ENCODE measurements around the gene IFT22.
A peak's percentile ranks its signal among the peaks of the same experiment; 100 is the strongest.

IFT22 gene

GRCh38 chr7:101277155-101277554 lies 44.5 kb downstream of the IFT22 start:
- DNase-seq (ENCODE audit: low read depth), result no peak

- DNase-seq (ENCODE audit: low read depth), result no peak
Observed at GRCh38 chr7:101273206-101273605, 48.4 kb downstream of the IFT22 start.

- no peak for DNase-seq (ENCODE audit: low read depth)
Observed at GRCh38 chr7:101271021-101271420, 50.6 kb downstream of the IFT22 start.

GRCh38 chr7:101269664-101270063 lies 51.9 kb downstream of the IFT22 start:
- no peak for DNase-seq (ENCODE audit: low read depth)

GRCh38 chr7:101265622-101266516 lies 55.7 kb downstream of the IFT22 start:
- DNase-seq (ENCODE audit: low read depth), result peak; percentile 29

GRCh38 chr7:101264102-101264706 lies 57.4 kb downstream of the IFT22 start:
- DNase-seq (ENCODE audit: low read depth), result peak; percentile 86

Data from amniotic epithelial cell (primary cell).